Measurements from ENCODE around the gene RAB38. TPM values are rescaled to one million over a fixed set of nuclear protein-coding genes. Genes with fewer than 3 reads are reported as not detected.

Gene RAB38
- total and polyA plus RNA-seq, 2 donors (not counting 1 experiment from before 2014, with no cell fraction given) = 1.9 to 10.1 TPM

GRCh38 chr11:88114486-88115045 lies 60.7 kb downstream of the RAB38 start:
- H3K79me2 ChIP-seq (ENCODE audit: control insufficient read depth, insufficient read depth, low read length) = no peaks in the 10 kb centered on the region
- no peaks in the 10 kb centered on the region for H3K36me3 ChIP-seq (ENCODE audit: control insufficient read depth, insufficient read depth, low read length)
- no peaks in the 10 kb centered on the region for H3K27me3 ChIP-seq (ENCODE audit: control insufficient read depth, insufficient read depth, low read length)
- no peak overlapping the region for H3K4me2 ChIP-seq (ENCODE audit: extremely low read depth, insufficient read depth, low read length)
- H3K4me1 ChIP-seq (ENCODE audit: control insufficient read depth, extremely low read depth, insufficient read depth, low read length) = no peaks in the 10 kb centered on the region
- no peaks in the 10 kb centered on the region for H4K20me1 ChIP-seq (ENCODE audit: control insufficient read depth, extremely low read depth, insufficient read depth, low read length)
- no peak overlapping the region for H3K4me3 ChIP-seq (replicated peaks in 1 of 4; ENCODE audit: control extremely low read depth in 1 of 4, insufficient read depth in 1 of 4, low read depth in 3 of 4, low read length in 4 of 4)
- H3K9ac ChIP-seq (ENCODE audit: insufficient read depth, low read length) = no peak overlapping the region
- H2AFZ ChIP-seq (ENCODE audit: low read length) = no peak overlapping the region
- H3K27ac ChIP-seq (ENCODE audit: insufficient read depth, low read length) = no peak overlapping the region
- DNase-seq (ENCODE audit: low read depth in 2 of 2) = no peak
- no peaks in the 10 kb centered on the region for H3K9me3 ChIP-seq (ENCODE audit: control insufficient read depth, insufficient read depth, low read depth, low read length)
- no peak for TF ChIP-seq EZH2 (IDR thresholded peaks at IDR 0.05; ENCODE audit: low read length, missing control alignments)
- no peak for TF ChIP-seq CTCF (conservative IDR thresholded peaks at IDR 0.05 in 1 of 2, IDR thresholded peaks at IDR 0.05 in 1 of 2; ENCODE audit: low read depth in 1 of 2, low read length in 2 of 2)

- Histone ChIP-seq H3K9ac (ENCODE audit: insufficient read depth, low read length) (no peak overlapping the region), H2AFZ (ENCODE audit: low read length) (no peak overlapping the region)
These were observed 68.6 kb downstream of the RAB38 start for GRCh38 chr11:88106666-88107065.

GRCh38 chr11:88105951-88106350 lies 69.3 kb downstream of the RAB38 start:
- no peaks in the 10 kb centered on the region for H3K9me3 ChIP-seq (ENCODE audit: control insufficient read depth, insufficient read depth, low read depth, low read length)
- DNase-seq (ENCODE audit: low read depth in 2 of 2) = no peak
- no peaks in the 10 kb centered on the region for H3K36me3 ChIP-seq (ENCODE audit: control insufficient read depth, insufficient read depth, low read length)
- H3K9ac ChIP-seq (ENCODE audit: insufficient read depth, low read length) = no peak overlapping the region
- no peak overlapping the region for H3K4me2 ChIP-seq (ENCODE audit: extremely low read depth, insufficient read depth, low read length)
- H2AFZ ChIP-seq (ENCODE audit: low read length) = no peak overlapping the region
- no peaks in the 10 kb centered on the region for H3K4me1 ChIP-seq (ENCODE audit: control insufficient read depth, extremely low read depth, insufficient read depth, low read length)
- TF ChIP-seq EZH2 (IDR thresholded peaks at IDR 0.05; ENCODE audit: low read length, missing control alignments) (no peak), CTCF (conservative IDR thresholded peaks at IDR 0.05 in 1 of 2, IDR thresholded peaks at IDR 0.05 in 1 of 2; ENCODE audit: low read depth in 1 of 2, low read length in 2 of 2) (no peak)
- no peaks in the 10 kb centered on the region for H3K79me2 ChIP-seq (ENCODE audit: control insufficient read depth, insufficient read depth, low read length)
- H3K4me3 ChIP-seq (replicated peaks in 1 of 4; ENCODE audit: control extremely low read depth in 1 of 4, insufficient read depth in 1 of 4, low read depth in 3 of 4, low read length in 4 of 4) = no peak overlapping the region
- no peak overlapping the region for H3K27ac ChIP-seq (ENCODE audit: insufficient read depth, low read length)
- no peaks in the 10 kb centered on the region for H3K27me3 ChIP-seq (ENCODE audit: control insufficient read depth, insufficient read depth, low read length)
- no peaks in the 10 kb centered on the region for H4K20me1 ChIP-seq (ENCODE audit: control insufficient read depth, extremely low read depth, insufficient read depth, low read length)

More at GRCh38 chr11:88106666-88107065, 68.6 kb downstream of the RAB38 start:
- Histone ChIP-seq H3K27me3 (ENCODE audit: control insufficient read depth, insufficient read depth, low read length) (no peaks in the 10 kb centered on the region), H3K27ac (ENCODE audit: insufficient read depth, low read length) (no peak overlapping the region), H3K9me3 (ENCODE audit: control insufficient read depth, insufficient read depth, low read depth, low read length) (no peaks in the 10 kb centered on the region), H3K4me1 (ENCODE audit: control insufficient read depth, extremely low read depth, insufficient read depth, low read length) (no peaks in the 10 kb centered on the region), H4K20me1 (ENCODE audit: control insufficient read depth, extremely low read depth, insufficient read depth, low read length) (no peaks in the 10 kb centered on the region), H3K4me2 (ENCODE audit: extremely low read depth, insufficient read depth, low read length) (no peak overlapping the region), H3K36me3 (ENCODE audit: control insufficient read depth, insufficient read depth, low read length) (no peaks in the 10 kb centered on the region), H3K79me2 (ENCODE audit: control insufficient read depth, insufficient read depth, low read length) (no peaks in the 10 kb centered on the region), H3K4me3 (replicated peaks in 1 of 4; ENCODE audit: control extremely low read depth in 1 of 4, insufficient read depth in 1 of 4, low read depth in 3 of 4, low read length in 4 of 4) (no peak overlapping the region)
- no peak for DNase-seq (ENCODE audit: low read depth in 2 of 2)
- TF ChIP-seq EZH2 (IDR thresholded peaks at IDR 0.05; ENCODE audit: low read length, missing control alignments) (no peak), CTCF (conservative IDR thresholded peaks at IDR 0.05 in 1 of 2, IDR thresholded peaks at IDR 0.05 in 1 of 2; ENCODE audit: low read depth in 1 of 2, low read length in 2 of 2) (no peak)

Data from fibroblast of lung (primary cell).